AG04450 (cell line): ENCODE measurements around the gene DNAJB12. TPM values are rescaled to one million over a fixed set of nuclear protein-coding genes. Genes with fewer than 3 reads are reported as not detected.

Experiments used
- CTCF ChIA-PET: fragments of 300-600, 350-600 bp; formaldehyde crosslinking; extraction: SDS; loops from one replicate; lab custom pipeline; 2022; ENCODE audit warnings: antibody characterized with exemption, inconsistent platforms; lab: Charles Lee
- POLR2A ChIA-PET: fragments of 350-600 bp; formaldehyde crosslinking; extraction: SDS; loops from one replicate; lab custom pipeline; 2021; ENCODE audit warnings: antibody characterized with exemption, inconsistent platforms; lab: Yijun Ruan, JAX
- DNase-seq: peaks from one replicate; pipeline ENCODE4 v3.0.0-alpha.2; 2011; ENCODE audit warnings: low read depth, low spot score
- H3K27ac ChIP-seq: one replicate; pipeline ENCODE4 v1.5.1; 2012; ENCODE audit warnings: low read depth, low read length, control low read depth
- H3K27me3 ChIP-seq: one replicate; pipeline ENCODE4 v1.6.0; 2012; ENCODE audit warnings: low read length; ENCODE audit not compliant: control insufficient read depth, insufficient read depth
- H3K4me3 ChIP-seq: 2 replicates; pipeline ENCODE4 v1.5.1; 2011; ENCODE audit warnings: mild to moderate bottlenecking, low read depth, low read length, control low read depth
- H3K9me3 ChIP-seq: 2 replicates; pipeline ENCODE4 v1.5.1; 2012; ENCODE audit warnings: low read length; ENCODE audit not compliant: control insufficient read depth, insufficient read depth
- CTCF ChIP-seq: IDR thresholded peaks from 2 replicates; pipeline ENCODE4 v1.5.1; 2011; ENCODE audit warnings: low read depth, low read length, control low read depth, inconsistent platforms
- polyA plus RNA-seq: library from polyadenylated mRNA; depleted of rRNA; stranded (reverse); fragments of >200 nt; gene quantifications from 2 replicates; pipeline ENCODE4 v1.2.3, GENCODE V29; 2011

DNAJB12 gene
- polyA plus RNA-seq, 1 experiment, result 17.9 TPM

- Histone ChIP-seq H3K27me3 (no peaks in the 10 kb centered on the region), H3K9me3 (no peaks in the 10 kb centered on the region), H3K4me3 (no peak overlapping the region), H3K27ac (peak overlapping the region; percentile 47)
- CTCF ChIA-PET, result interaction anchor here (0.8 kb wide), 1 partner anchor 467 kb away, joined by 4 read pairs; no protein-coding TSS in a partner anchor
- no peak for DNase-seq
- TF ChIP-seq CTCF, result no peak
- POLR2A ChIA-PET, result no interaction called here
These were observed 12.7 kb upstream of the DNAJB12 start for GRCh38 chr10:72367301-72367960.

- POLR2A ChIA-PET, result interaction anchor here (0.6 to 0.7 kb wide), 2 partner anchors 326 to 332 kb away, joined by 3 to 10 read pairs; partner anchors contain the start of gene MCU
- CTCF ChIA-PET, result interaction anchor here (0.5 to 4.2 kb wide), 13 partner anchors 35 to 720 kb away, joined by 3 to 38 read pairs (median 3); no protein-coding TSS in a partner anchor
- Histone ChIP-seq H3K9me3 (no peaks in the 10 kb centered on the region), H3K27ac (no peak overlapping the region), H3K4me3 (no peak overlapping the region), H3K27me3 (no peaks in the 10 kb centered on the region)
- no peak for DNase-seq
- no peak for TF ChIP-seq CTCF
These were observed 10.6 kb upstream of the DNAJB12 start for GRCh38 chr10:72365106-72365895.

- Histone ChIP-seq H3K27me3 (no peaks in the 10 kb centered on the region), H3K9me3 (no peaks in the 10 kb centered on the region), H3K4me3 (no peak overlapping the region; the same call in 1 of the 2 replicates), H3K27ac (peak overlapping the region; percentile 95)
- TF ChIP-seq CTCF, result peak; percentile 97
- ChIA-PET CTCF (interaction anchor here (0.5 to 4.2 kb wide), 17 partner anchors 36 to 721 kb away, joined by 3 to 38 read pairs (median 4); no protein-coding TSS in a partner anchor), POLR2A (interaction anchor here (0.9 kb wide), 1 partner anchor 11 kb away, joined by 3 read pairs; no protein-coding TSS in a partner anchor)
- peak; percentile 88 for DNase-seq
These were observed 9.6 kb upstream of the DNAJB12 start for GRCh38 chr10:72364239-72364777.

GRCh38 chr10:72356987-72357386 lies 2.3 kb upstream of the DNAJB12 start:
- Histone ChIP-seq H3K9me3 (peaks cover 3% of the 10 kb centered on the region; the same call in 1 of the 2 replicates), H3K27ac (no peak overlapping the region), H3K27me3 (no peaks in the 10 kb centered on the region), H3K4me3 (no peak overlapping the region)
- ChIA-PET POLR2A (no interaction called here), CTCF (no interaction called here)
- no peak for DNase-seq
- TF ChIP-seq CTCF, result no peak
